Measurements from ENCODE around the gene SPNS1. TPM values are rescaled to one million over a fixed set of nuclear protein-coding genes. Genes with fewer than 3 reads are reported as not detected.

The SPNS1 gene
- total and polyA plus RNA-seq, 2 of the 8 experiments (the other 6 are each of a cell fraction or from before 2014, with no cell fraction given): 48.8 to 66.9 TPM

DNA sequence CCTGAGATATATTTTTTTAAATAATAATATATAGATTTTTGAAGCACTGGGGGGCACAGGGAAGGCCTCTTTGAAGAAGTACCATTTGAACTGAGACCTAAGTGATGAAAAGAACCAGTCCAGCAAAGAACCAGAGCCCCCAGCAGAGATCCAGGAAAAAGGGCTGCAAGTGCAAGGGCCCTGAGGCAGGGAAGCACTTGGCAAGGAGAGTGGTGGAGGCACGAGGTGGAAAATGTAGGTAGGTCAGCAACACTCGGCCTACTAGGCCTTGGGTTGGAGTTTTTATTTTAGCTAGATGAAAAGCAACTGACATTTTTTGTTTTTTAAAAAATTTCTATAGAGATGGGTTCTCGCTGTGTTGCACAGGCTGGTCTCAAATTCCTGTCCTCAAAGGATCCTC is 44.4 kb upstream of the SPNS1 start:
- Histone ChIP-seq H3K79me2 (ENCODE audit: control insufficient read depth in 1 of 2, insufficient read depth in 2 of 2, low read length in 2 of 2) (no peaks in the 10 kb centered on the region), H3K23ac (ENCODE audit: insufficient read length) (no peak overlapping the region), H3K9me3 (ENCODE audit: insufficient read depth in 2 of 2, low read depth in 1 of 2, low read length in 1 of 2) (no peaks in the 10 kb centered on the region), H3K14ac (ENCODE audit: insufficient read length) (no peak overlapping the region), H3K36me3 (ENCODE audit: control insufficient read depth in 2 of 4, insufficient read depth in 4 of 4, low read length in 3 of 4) (no peaks in the 10 kb centered on the region), H3K4me3 (ENCODE audit: extremely low read depth in 1 of 4, insufficient read depth in 2 of 4, low read depth in 3 of 4, low read length in 4 of 4) (no peak overlapping the region), H2BK120ac (replicated peaks; ENCODE audit: low read depth, low read length) (no peak overlapping the region), H3K9ac (replicated peaks in 1 of 4; ENCODE audit: extremely low read depth in 1 of 4, low read depth in 3 of 4, low read length in 3 of 4) (no peak overlapping the region), H4K8ac (ENCODE audit: extremely low read depth, insufficient read depth, low read length) (no peak overlapping the region), H3K27me3 (replicated peaks in 1 of 4; ENCODE audit: control insufficient read depth in 3 of 4, extremely low read depth in 1 of 4, insufficient read depth in 3 of 4, low read length in 3 of 4) (no peaks in the 10 kb centered on the region), H2AFZ (ENCODE audit: low read length) (no peak overlapping the region), H2BK5ac (ENCODE audit: low read depth, low read length) (no peak overlapping the region), H3K56ac (replicated peaks; ENCODE audit: insufficient read length, low read depth, low read length) (no peak overlapping the region), H4K91ac (replicated peaks; ENCODE audit: insufficient read length, low read length) (no peak overlapping the region), H4K20me1 (replicated peaks in 1 of 2; ENCODE audit: control insufficient read depth in 1 of 2, insufficient read depth in 2 of 2, low read length in 2 of 2) (no peaks in the 10 kb centered on the region), H3K23me2 (ENCODE audit: low read depth, low read length) (peaks cover 6% of the 10 kb centered on the region), H3K4me1 (replicated peaks in 1 of 4; ENCODE audit: control insufficient read depth in 3 of 4, insufficient read depth in 4 of 4, low read length in 3 of 4) (no peaks in the 10 kb centered on the region), H3K4me2 (ENCODE audit: insufficient read depth in 1 of 2, low read depth in 2 of 2, low read length in 2 of 2) (no peak overlapping the region), H2BK12ac (ENCODE audit: low read depth, low read length) (no peak overlapping the region), H2BK15ac (ENCODE audit: low read length) (no peak overlapping the region), H3K4ac (replicated peaks; ENCODE audit: insufficient read length, low read depth, low read length) (no peak overlapping the region), H2BK20ac (ENCODE audit: low read length) (no peak overlapping the region), H3K18ac (ENCODE audit: extremely low read depth, low read length) (no peak overlapping the region), H3K27ac (ENCODE audit: low read depth, low read length) (no peak overlapping the region), H4K5ac (ENCODE audit: insufficient read length, low read depth, low read length) (no peak overlapping the region), H3K79me1 (ENCODE audit: low read depth, low read length) (no peaks in the 10 kb centered on the region), H2AK5ac (ENCODE audit: low read depth, low read length) (no peak overlapping the region)
- CTCF ChIA-PET (ENCODE audit: partially characterized antibody): interaction anchor here (3.6 kb wide), 1 partner anchor 13 kb away, joined by 32 read pairs; no protein-coding TSS in a partner anchor
- 92% methylated on average over 3 of the region's 3 CpGs; no CpG with 5 or more reads in 1 of the 2 experiments for WGBS, 2 experiments (ENCODE audit: extremely low coverage in 1 of 2, insufficient coverage in 1 of 2, insufficient read length in 1 of 2, insufficient replicate concordance in 2 of 2, low coverage in 1 of 2, low lambda C conversion rate in 2 of 2, missing lambda C conversion rate in 1 of 2)
- no peak for DNase-seq (ENCODE audit: low read depth in 1 of 2, low spot score in 2 of 2)
- POLR2A ChIA-PET (ENCODE audit: partially characterized antibody): interaction anchor here (1.7 kb wide), 1 partner anchor 108 kb away, joined by 3 read pairs; the partner anchor contains the start of gene ATXN2L
- TF ChIP-seq KDM1A (IDR thresholded peaks at IDR 0.05; ENCODE audit: borderline replicate concordance, low read length) (0 out of 2 replicates have a peak, but pooled peaks have one; percentile 35), SIX5 (IDR thresholded peaks at IDR 0.05; ENCODE audit: low read depth, low read length) (no peak)
- FAIRE-seq: no peak

Data from H1 (cell line).